ENCODE measurements around the gene PMFBP1. TPM values are rescaled to one million over a fixed set of nuclear protein-coding genes. Genes with fewer than 3 reads are reported as not detected.

The PMFBP1 gene
- total and polyA plus RNA-seq, 2 experiments from 2014 or later = 2.6 to 3.3 TPM

- TF ChIP-seq REST (IDR thresholded peaks at IDR 0.05; ENCODE audit: unreplicated experiment) = no peak
- no peak for TF ChIP-seq EZH2 (IDR thresholded peaks at IDR 0.05; ENCODE audit: low read depth, unreplicated experiment)
- TF ChIP-seq CTCF (conservative IDR thresholded peaks at IDR 0.05; ENCODE audit: low read depth in 2 of 2) = no peak
- no peak for TF ChIP-seq ETS1 (IDR thresholded peaks at IDR 0.05)
These were observed 25.6 kb upstream of the PMFBP1 start (continued) for GRCh38 chr16:72197545-72197944.

GRCh38 chr16:72195609-72196008 is 23.7 kb upstream of the PMFBP1 start:
- H3K27ac Mint-ChIP-seq = no peak overlapping the region
- no peaks in the 10 kb centered on the region for H4K20me1 ChIP-seq (replicated peaks; ENCODE audit: insufficient read depth)
- ATAC-seq (peak; percentile 90), DNase-seq (ENCODE audit: low spot score) (peak; percentile 71)
- no peak overlapping the region for H3K4me3 Mint-ChIP-seq
- no peak overlapping the region for H3K4me3 ChIP-seq
- H3K79me2 ChIP-seq (replicated peaks; ENCODE audit: insufficient read depth) = no peaks in the 10 kb centered on the region
- no peak overlapping the region for H3K27ac ChIP-seq (ENCODE audit: low read depth)
- no peaks in the 10 kb centered on the region for H3K36me3 Mint-ChIP-seq (ENCODE audit: low read depth)
- no peak overlapping the region for H2AFZ ChIP-seq
- peaks cover 23% of the 10 kb centered on the region for H3K4me1 Mint-ChIP-seq
- peaks cover 8% of the 10 kb centered on the region; the same call in 1 of the 2 replicates for H3K4me1 ChIP-seq (ENCODE audit: insufficient read depth)
- no peaks in the 10 kb centered on the region for H3F3A ChIP-seq (replicated peaks; ENCODE audit: low read depth)
- no peak overlapping the region for H3K4me2 ChIP-seq
- no peaks in the 10 kb centered on the region for H3K27me3 ChIP-seq (ENCODE audit: insufficient read depth)
- no peaks in the 10 kb centered on the region for H3K9me2 ChIP-seq (ENCODE audit: insufficient read depth)
- no peaks in the 10 kb centered on the region for H3K36me3 ChIP-seq (ENCODE audit: insufficient read depth)
- no peaks in the 10 kb centered on the region for H3K27me3 Mint-ChIP-seq (ENCODE audit: insufficient read depth, low read depth, poor library complexity)
- H3K9me3 Mint-ChIP-seq = no peaks in the 10 kb centered on the region
- no peak for TF ChIP-seq REST (IDR thresholded peaks at IDR 0.05; ENCODE audit: unreplicated experiment)
- TF ChIP-seq CTCF (conservative IDR thresholded peaks at IDR 0.05; ENCODE audit: low read depth in 2 of 2) = peak; percentile 68 to 87
